Thyroid gland (tissue), 4 donors: Measurements from ENCODE around the gene KASH5. TPM values are rescaled to one million over a fixed set of nuclear protein-coding genes. Genes with fewer than 3 reads are reported as not detected.

Source experiments
- DNase-seq, 2 donors: peaks; one replicate each; pipeline ENCODE4 v3.0.0-alpha.2; 2019
- H3K27ac ChIP-seq, 3 donors: fragments of 200-600 bp; sonication (generic); 1 replicate in 2 of 3; 2 replicates in 1 of 3; pipeline ENCODE4 v1.5.1; 2016 to 2019; ENCODE audit warnings: mild to moderate bottlenecking in 1 of 3, moderate library complexity in 1 of 3
- H3K27me3 ChIP-seq: fragments of 200-600 bp; sonication (generic); one replicate; pipeline ENCODE4 v1.5.1; 2019
- H3K36me3 ChIP-seq, 2 donors: fragments of 200-600 bp; sonication (generic); one replicate each; pipeline ENCODE4 v1.5.1; 2016 to 2019
- H3K4me1 ChIP-seq, 2 donors: fragments of 200-600 bp; sonication (generic); one replicate each; pipeline ENCODE4 v1.5.1; 2017 to 2019
- H3K4me3 ChIP-seq, 3 donors: fragments of 200-600 bp; sonication (generic); replicated peaks in 1 of 3; 1 replicate in 2 of 3; 2 replicates in 1 of 3; pipeline ENCODE4 v1.5.1; 2016; ENCODE audit warnings: mild to moderate bottlenecking in 1 of 3
- H3K9me3 ChIP-seq: fragments of 200-600 bp; sonication (generic); one replicate; pipeline ENCODE4 v1.5.1; 2017
- CTCF ChIP-seq, 6 experiments: fragments of 200-600 bp in 3 of 6; fragments of 450-650 bp in 3 of 6; sonication (generic) in 3 of 6; IDR thresholded peaks; one replicate each; pipeline ENCODE4 v1.5.1; 2016 to 2019; ENCODE audit warnings: antibody characterized with exemption in 6 of 6, mild to moderate bottlenecking in 2 of 6, inconsistent platforms in 1 of 6, moderate library complexity in 1 of 6
- POLR2A ChIP-seq, 2 donors: fragments of 450-650 bp; IDR thresholded peaks; one replicate each; pipeline ENCODE4 v1.6.1; 2017; ENCODE audit warnings: antibody characterized with exemption in 2 of 2, mild to moderate bottlenecking in 2 of 2, moderate library complexity in 1 of 2
- WGBS, 2 donors: methylation state at CpG; one replicate each; pipeline ENCODE4 v1.1.5; 2017; 5-methylcytosine and 5-hydroxymethylcytosine counted together
- intact Hi-C: fragments of 100-400 bp; cut with DNase I; formaldehyde crosslinking; loops from one replicate; pipeline ENCODE4 v1.15.1; 2023
- total RNA-seq, 4 donors: library from RNA; depleted of rRNA; stranded (reverse); fragments of >200 nt; gene quantifications; one replicate each; pipeline ENCODE4 v1.2.3, GENCODE V29; 2016

Gene KASH5
- total RNA-seq, 4 donors from 2014 or later, result 1.3 TPM; not detected in 3

GRCh38 chr19:49347191-49347590 is 40.9 kb upstream of the KASH5 start:
- H3K36me3 ChIP-seq, result peaks cover 12 to 13% of the 10 kb centered on the region in 2 donors
- intact Hi-C loops, result no loop called here
- H3K27me3 ChIP-seq, result no peaks in the 10 kb centered on the region

DNA sequence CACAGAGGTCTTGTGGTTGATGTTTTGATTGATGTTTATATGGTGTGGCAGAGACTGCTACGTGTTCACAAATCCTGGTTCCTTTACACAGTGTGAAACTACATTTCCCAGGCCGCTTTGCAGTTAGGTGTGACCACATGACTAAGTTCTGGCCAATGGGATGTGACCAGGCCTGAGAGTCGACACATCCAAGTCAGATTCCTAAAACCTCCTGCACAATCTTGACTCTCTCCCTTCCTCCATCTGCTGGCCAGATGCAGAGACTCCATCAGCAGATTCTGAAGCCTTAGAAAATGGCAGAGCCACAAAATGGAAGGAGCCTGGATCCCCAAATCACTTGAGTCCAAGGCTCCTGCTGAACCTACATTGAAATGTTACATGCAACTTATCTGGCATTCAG is 40.2 kb upstream of the KASH5 start:
- intact Hi-C loops, result no loop called here
- H3K36me3 ChIP-seq, result peaks cover 6 to 13% of the 10 kb centered on the region in 2 donors
- DNase-seq, result no peak
- 72 to 83% methylated on average over 3 of the region's 3 CpGs for WGBS, 2 donors
- H3K27ac ChIP-seq, result no peak overlapping the region
- TF ChIP-seq POLR2A (IDR thresholded peaks at IDR 0.05) (no peak), CTCF (IDR thresholded peaks at IDR 0.05) (no peak)
- H3K9me3 ChIP-seq, result no peaks in the 10 kb centered on the region
- H3K27me3 ChIP-seq, result no peaks in the 10 kb centered on the region
- no peaks in the 10 kb centered on the region for H3K4me1 ChIP-seq
- H3K4me3 ChIP-seq, result no peak overlapping the region

More at GRCh38 chr19:49347191-49347590, 40.9 kb upstream of the KASH5 start:
- Histone ChIP-seq H3K4me3 (no peak overlapping the region), H3K9me3 (no peaks in the 10 kb centered on the region), H3K4me1 (no peaks in the 10 kb centered on the region), H3K27ac (no peak overlapping the region)
- WGBS, 2 donors, result 92 to 95% methylated on average over 15 of the region's 15 CpGs
- no peak for DNase-seq
- TF ChIP-seq POLR2A (IDR thresholded peaks at IDR 0.05) (no peak), CTCF (IDR thresholded peaks at IDR 0.05) (no peak)

DNA sequence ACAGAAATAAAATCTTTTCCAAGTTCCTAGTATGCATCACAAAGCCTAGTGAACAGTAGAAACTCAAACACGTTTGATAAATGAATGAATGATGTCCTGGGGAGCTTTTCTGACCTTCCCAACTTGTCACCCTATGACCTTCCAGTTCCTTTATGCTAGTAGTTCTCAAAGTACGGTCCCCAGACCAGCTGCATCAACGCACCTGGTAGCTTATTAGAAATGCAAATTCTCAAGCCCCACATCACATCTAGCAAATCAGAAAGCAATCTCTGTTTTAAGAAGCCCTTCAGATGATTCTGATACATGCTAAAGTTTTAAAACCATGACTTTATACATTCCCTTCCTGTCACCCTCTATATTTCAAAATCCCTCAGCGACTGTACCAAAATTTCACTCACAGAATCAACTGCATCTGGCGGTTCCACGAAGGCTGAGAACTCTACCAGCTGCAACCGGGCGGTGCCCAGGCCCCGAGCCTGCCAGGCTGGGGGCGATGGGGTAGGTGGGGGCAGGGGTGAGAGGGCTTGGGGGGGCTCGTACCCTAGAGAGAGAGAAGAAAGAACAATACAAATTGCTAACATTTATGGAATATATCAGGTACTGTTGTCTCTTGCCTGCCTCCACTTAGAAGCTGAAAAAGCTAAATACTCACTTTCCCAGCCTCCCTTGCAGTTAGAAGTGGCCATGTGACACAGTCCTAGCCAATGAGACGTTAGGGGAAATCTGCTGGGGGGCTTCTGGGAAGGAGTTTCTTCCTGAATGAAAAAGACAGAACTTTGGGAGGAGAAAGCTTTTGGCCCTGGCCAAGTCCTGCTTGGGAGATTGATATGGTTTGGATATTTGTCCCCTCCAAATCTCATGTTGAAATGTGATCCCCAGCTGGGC is 39.5 kb upstream of the KASH5 start:
- WGBS, 2 donors, result 93 to 94% methylated on average over 12 of the region's 12 CpGs

GRCh38 chr19:49349567-49349966 is 38.5 kb upstream of the KASH5 start:
- intact Hi-C loops, result no loop called here
- H3K27ac ChIP-seq, result no peak overlapping the region
- H3K4me1 ChIP-seq, result no peaks in the 10 kb centered on the region
- peaks cover 4 to 9% of the 10 kb centered on the region in 2 donors for H3K36me3 ChIP-seq
- H3K27me3 ChIP-seq, result no peaks in the 10 kb centered on the region
- TF ChIP-seq CTCF (IDR thresholded peaks at IDR 0.05), result no peak
- no peak for DNase-seq
- H3K4me3 ChIP-seq, result no peak overlapping the region
- no peaks in the 10 kb centered on the region for H3K9me3 ChIP-seq
- WGBS, 2 donors, result 100% methylated on average over 2 of the region's 2 CpGs

More for the DNA sequence above, 39.5 kb upstream of the KASH5 start:
- no peaks in the 10 kb centered on the region for H3K27me3 ChIP-seq
- TF ChIP-seq POLR2A (IDR thresholded peaks at IDR 0.05) (no peak), CTCF (IDR thresholded peaks at IDR 0.05) (no peak)
- H3K27ac ChIP-seq, result no peak overlapping the region
- intact Hi-C loops, result no loop called here
- no peaks in the 10 kb centered on the region for H3K4me1 ChIP-seq
- H3K9me3 ChIP-seq, result no peaks in the 10 kb centered on the region
- peaks cover 4 to 13% of the 10 kb centered on the region in 2 donors for H3K36me3 ChIP-seq
- no peak for DNase-seq
- no peak overlapping the region for H3K4me3 ChIP-seq

GRCh38 chr19:49355909-49356353 is 32.1 kb upstream of the KASH5 start:
- H3K36me3 ChIP-seq, result no peaks in the 10 kb centered on the region

More at GRCh38 chr19:49355909-49356353, 32.1 kb upstream of the KASH5 start:
- H3K4me1 ChIP-seq, result no peaks in the 10 kb centered on the region
- H3K9me3 ChIP-seq, result no peaks in the 10 kb centered on the region
- TF ChIP-seq CTCF (IDR thresholded peaks at IDR 0.05) (no peak), POLR2A (IDR thresholded peaks at IDR 0.05) (no peak)
- no peaks in the 10 kb centered on the region for H3K27me3 ChIP-seq
- H3K4me3 ChIP-seq, result no peak overlapping the region
- 58 to 75% methylated on average over 12 of the region's 12 CpGs for WGBS, 2 donors
- intact Hi-C loops, result no loop called here
- peak overlapping the region in 2 of 3 donors; percentile 1 to 46 for H3K27ac ChIP-seq
- peak in 1 of 2 donors; percentile 9 for DNase-seq
